ENCODE measurements around the gene DIPK1B. TPM values are rescaled to one million over a fixed set of nuclear protein-coding genes. Genes with fewer than 3 reads are reported as not detected.

DIPK1B gene
- total RNA-seq, 1 donor from 2014 or later = 60.5 TPM

DNA sequence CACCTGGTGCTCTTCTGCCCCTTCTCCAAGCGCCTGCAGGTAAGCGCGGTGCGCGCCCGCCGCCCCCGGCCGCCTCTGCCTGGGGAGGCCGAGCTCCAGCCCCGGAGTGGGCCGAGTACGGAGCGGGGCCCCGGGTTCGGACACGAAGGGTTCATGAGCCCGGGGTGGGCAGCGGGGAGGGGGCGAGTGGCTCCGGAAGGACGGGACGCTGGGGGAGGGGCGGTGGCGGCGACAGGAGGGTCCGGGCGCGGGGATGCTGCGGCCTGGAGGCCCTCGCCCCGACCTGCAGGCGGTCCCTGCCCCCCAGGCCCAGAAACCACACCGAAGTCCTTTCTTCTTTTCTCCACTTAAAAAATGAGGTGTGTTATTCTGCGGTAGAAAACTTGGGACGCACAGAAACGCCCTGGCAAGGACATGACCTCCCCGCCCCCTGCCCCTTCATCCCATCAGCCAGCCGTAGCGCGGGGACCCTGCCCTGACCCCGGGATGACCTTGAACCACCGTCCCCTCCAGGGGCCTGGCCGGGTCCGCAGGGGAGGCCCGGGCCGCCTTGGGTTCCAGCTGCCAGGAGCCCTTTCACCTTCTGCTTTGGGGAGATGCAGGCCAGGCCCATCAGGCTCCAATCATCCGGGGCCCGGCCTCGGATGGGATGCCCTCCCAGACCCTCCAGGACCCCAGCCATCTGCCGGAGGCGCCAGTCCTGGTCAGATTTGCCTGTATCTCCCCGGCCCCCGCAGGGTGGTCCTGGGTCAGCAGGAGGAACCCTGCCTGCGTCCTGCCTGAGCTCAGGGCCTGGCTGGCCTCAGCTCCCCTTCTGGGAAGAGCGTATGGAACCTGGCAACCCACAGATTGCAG lies 545 bp downstream of the DIPK1B start:
- Mint-ChIP-seq H3K36me3 (peaks cover 4% of the 10 kb centered on the region), H3K27me3 (ENCODE audit: low read depth) (no peaks in the 10 kb centered on the region), H3K4me1 (peaks cover 10% of the 10 kb centered on the region), H3K4me3 (peak overlapping the region; percentile 70), H3K9me3 (no peaks in the 10 kb centered on the region), H3K27ac (no peak overlapping the region)
- TF ChIP-seq, protein P1, sequence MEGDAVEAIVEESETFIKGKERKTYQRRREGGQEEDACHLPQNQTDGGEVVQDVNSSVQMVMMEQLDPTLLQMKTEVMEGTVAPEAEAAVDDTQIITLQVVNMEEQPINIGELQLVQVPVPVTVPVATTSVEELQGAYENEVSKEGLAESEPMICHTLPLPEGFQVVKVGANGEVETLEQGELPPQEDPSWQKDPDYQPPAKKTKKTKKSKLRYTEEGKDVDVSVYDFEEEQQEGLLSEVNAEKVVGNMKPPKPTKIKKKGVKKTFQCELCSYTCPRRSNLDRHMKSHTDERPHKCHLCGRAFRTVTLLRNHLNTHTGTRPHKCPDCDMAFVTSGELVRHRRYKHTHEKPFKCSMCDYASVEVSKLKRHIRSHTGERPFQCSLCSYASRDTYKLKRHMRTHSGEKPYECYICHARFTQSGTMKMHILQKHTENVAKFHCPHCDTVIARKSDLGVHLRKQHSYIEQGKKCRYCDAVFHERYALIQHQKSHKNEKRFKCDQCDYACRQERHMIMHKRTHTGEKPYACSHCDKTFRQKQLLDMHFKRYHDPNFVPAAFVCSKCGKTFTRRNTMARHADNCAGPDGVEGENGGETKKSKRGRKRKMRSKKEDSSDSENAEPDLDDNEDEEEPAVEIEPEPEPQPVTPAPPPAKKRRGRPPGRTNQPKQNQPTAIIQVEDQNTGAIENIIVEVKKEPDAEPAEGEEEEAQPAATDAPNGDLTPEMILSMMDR (IDR thresholded peaks at IDR 0.05; ENCODE audit: unreplicated experiment) = no peak
- peak in 1 of 2 experiments; percentile 54 for DNase-seq (ENCODE audit: low spot score in 2 of 2, unreplicated experiment in 2 of 2)

DNA sequence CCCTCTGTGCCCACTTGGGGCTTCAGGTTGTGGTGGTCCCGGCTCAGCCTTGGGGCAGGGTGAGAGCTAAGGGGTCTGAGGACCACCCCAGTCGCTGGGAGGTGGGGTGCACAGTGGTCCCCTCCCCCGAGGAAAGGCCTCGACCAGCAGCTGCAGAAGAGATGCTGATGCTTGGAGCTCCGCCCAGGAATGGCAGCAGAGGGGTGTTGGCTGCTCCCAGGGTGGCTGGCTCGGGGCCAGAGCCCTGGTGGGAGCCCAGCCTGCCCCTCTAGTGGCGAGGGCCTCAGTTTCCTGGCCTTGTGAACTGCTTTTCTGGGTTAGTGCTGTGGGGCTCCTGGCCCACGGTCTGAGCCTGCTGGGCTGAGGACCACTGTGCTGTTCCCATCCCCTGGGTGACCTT lies 1.2 kb downstream of the DIPK1B start:
- Mint-ChIP-seq H3K4me1 (peaks cover 10% of the 10 kb centered on the region), H3K27ac (no peak overlapping the region), H3K36me3 (peaks cover 4% of the 10 kb centered on the region), H3K4me3 (peak overlapping the region; percentile 70), H3K9me3 (no peaks in the 10 kb centered on the region), H3K27me3 (ENCODE audit: low read depth) (no peaks in the 10 kb centered on the region)
- no peak for DNase-seq (ENCODE audit: low spot score in 2 of 2, unreplicated experiment in 2 of 2)
- TF ChIP-seq, protein P1 (IDR thresholded peaks at IDR 0.05; ENCODE audit: unreplicated experiment) = no peak

DNA sequence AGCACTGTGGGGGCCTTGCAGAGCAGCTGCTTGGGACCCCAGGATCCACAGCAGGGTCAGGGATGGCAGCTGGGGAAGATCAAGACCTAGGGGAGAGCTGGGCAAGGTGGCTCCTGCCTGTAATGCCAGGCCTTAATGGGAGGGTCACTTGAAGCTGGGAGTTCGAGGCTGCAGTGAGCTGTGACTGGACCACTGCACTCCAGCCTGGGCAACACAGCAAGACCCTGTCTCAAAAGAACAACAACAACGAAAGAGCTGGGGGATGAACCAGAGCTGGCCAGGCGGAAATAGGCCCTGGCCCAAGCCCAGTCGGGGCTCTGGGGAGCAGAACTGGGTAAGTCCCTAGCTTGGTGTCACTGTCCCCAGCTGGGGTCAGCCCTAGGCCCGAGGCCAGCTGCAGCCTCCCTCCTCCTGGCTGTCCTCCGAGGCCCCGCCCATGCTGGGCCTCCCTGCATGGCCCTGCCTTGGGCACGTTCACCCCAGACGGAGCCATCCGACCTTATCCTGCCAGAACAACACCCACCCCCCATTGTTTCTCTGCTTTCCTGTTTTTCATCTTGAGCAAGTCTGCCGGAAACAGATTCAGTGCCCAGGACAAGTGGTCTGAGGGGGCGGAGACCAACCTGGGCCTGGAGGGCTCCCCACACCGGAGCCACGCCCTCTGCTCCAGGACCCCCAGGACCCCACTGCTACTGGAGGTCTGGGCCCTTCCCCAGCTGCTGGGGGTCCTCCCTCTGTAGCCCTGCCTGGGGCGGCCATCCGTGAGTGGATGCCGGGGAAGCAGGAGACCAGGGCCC lies 1.9 kb downstream of the DIPK1B start:
- Mint-ChIP-seq H3K4me3 (peak overlapping the region; percentile 70), H3K4me1 (peaks cover 10% of the 10 kb centered on the region), H3K27ac (no peak overlapping the region), H3K9me3 (no peaks in the 10 kb centered on the region), H3K36me3 (peaks cover 4% of the 10 kb centered on the region), H3K27me3 (ENCODE audit: low read depth) (no peaks in the 10 kb centered on the region)
- TF ChIP-seq, protein P1 (IDR thresholded peaks at IDR 0.05; ENCODE audit: unreplicated experiment) = no peak
- no peak for DNase-seq (ENCODE audit: low spot score in 2 of 2, unreplicated experiment in 2 of 2)

DNA sequence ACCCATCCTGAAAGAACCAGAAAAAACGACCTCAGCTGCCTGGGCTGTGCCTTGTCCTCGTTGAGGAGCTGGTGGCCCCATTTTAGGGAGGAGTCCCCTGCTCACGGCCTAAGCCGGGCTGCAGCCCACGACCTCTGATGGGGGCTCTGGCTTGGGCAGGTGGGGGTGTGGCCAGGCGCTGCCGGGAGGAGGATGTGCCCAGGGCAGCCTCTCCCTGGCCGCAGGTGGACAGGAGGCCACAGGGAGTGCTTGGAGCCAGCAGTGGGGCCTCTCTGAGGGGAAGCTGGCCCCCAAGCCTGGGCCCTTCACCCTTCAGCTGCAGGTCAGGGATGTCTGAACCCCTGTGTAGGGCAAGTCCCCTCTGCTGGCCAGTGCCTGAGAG lies 2.5 kb downstream of the DIPK1B start:
- H3K4me1 Mint-ChIP-seq = peaks cover 10% of the 10 kb centered on the region
- no peaks in the 10 kb centered on the region for H3K27me3 Mint-ChIP-seq (ENCODE audit: low read depth)
- no peak overlapping the region for H3K4me3 Mint-ChIP-seq
- TF ChIP-seq, protein P1 (IDR thresholded peaks at IDR 0.05; ENCODE audit: unreplicated experiment) = no peak
- peaks cover 4% of the 10 kb centered on the region for H3K36me3 Mint-ChIP-seq
- H3K9me3 Mint-ChIP-seq = no peaks in the 10 kb centered on the region
- no peak for DNase-seq (ENCODE audit: low spot score in 2 of 2, unreplicated experiment in 2 of 2)
- H3K27ac Mint-ChIP-seq = no peak overlapping the region

DNA sequence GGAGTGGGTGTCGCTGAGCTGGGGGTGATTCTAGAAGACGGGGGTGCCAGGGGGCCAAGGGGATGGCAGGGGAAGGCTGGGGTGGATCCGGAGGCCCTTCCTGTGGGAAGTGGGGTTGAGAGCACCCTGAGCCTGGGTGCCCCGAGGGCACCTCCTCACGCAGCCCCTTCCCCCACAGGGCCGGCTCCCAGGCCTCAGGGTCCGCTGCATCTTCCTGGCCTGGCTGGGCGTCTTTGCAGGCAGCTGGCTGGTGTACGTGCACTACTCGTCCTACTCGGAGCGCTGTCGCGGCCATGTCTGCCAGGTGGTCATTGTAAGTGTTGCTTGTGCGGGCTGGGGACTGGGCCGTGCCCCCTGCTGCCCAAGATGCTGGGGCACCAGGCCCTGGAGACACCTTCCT lies 5.0 kb downstream of the DIPK1B start:
- peaks cover 12% of the 10 kb centered on the region for H3K4me1 Mint-ChIP-seq
- no peak overlapping the region for H3K4me3 Mint-ChIP-seq
- peaks cover 4% of the 10 kb centered on the region for H3K36me3 Mint-ChIP-seq
- no peak overlapping the region for H3K27ac Mint-ChIP-seq
- DNase-seq (ENCODE audit: low spot score in 2 of 2, unreplicated experiment in 2 of 2) = no peak
- no peaks in the 10 kb centered on the region for H3K9me3 Mint-ChIP-seq
- no peaks in the 10 kb centered on the region for H3K27me3 Mint-ChIP-seq (ENCODE audit: low read depth)
- TF ChIP-seq, protein P1 (IDR thresholded peaks at IDR 0.05; ENCODE audit: unreplicated experiment) = no peak

All from mesothelial cell of epicardium (in vitro differentiated cells).